Measurements from ENCODE around the gene ANKRD52. TPM values are rescaled to one million over a fixed set of nuclear protein-coding genes. Genes with fewer than 3 reads are reported as not detected.

ANKRD52 gene
- total RNA-seq, 4 donors from 2014 or later, result 20.3 to 33.6 (median 24.6) TPM

DNA sequence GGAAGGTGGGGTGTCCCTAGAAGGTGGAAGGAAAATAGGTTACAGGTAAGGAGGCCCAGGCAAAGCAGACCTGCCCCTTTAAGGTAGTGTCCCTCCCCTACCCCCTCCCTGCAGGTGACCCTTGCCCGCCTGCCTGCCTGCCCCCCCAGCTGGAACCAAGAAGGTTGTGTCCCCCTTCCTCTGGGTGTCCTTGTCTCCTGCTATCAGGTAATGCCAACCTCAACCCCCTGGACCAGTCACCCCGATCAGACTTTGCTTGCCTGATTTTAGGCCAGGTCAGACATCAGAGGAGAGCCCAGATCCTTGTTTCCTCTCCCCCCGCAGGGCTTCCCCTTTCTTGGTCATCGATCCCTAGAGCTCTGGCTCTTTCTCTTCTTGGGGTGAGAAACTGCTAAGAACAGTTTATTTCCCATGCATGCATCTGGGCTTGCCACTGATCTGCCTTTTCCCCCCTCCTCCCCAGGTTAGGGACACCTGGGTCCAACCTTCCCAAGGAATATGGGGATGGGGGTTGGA, 28.2 kb downstream of the ANKRD52 start, which contains the start of gene SLC39A5:
Gene SLC39A5, plus strand, starts transcription at position 136 of the 516 bp plus-strand sequence. CDS start 1,224 bp downstream, outside the sequence.
- TF ChIP-seq POLR2A (IDR thresholded peaks at IDR 0.05) (no peak), EP300 (IDR thresholded peaks at IDR 0.05) (no peak), CTCF (IDR thresholded peaks at IDR 0.05) (no peak), POLR2AphosphoS5 (IDR thresholded peaks at IDR 0.05) (no peak)

GRCh38 chr12:56229082-56229481, 29.1 kb downstream of the ANKRD52 start:
- WGBS, result 88% methylated on average over 7 of the region's 7 CpGs
- TF ChIP-seq POLR2A (IDR thresholded peaks at IDR 0.05), result no peak
- no peak for TF ChIP-seq EP300 (IDR thresholded peaks at IDR 0.05)
- TF ChIP-seq POLR2AphosphoS5 (IDR thresholded peaks at IDR 0.05), result no peak
- TF ChIP-seq CTCF (IDR thresholded peaks at IDR 0.05), result no peak
- DNase-seq (ENCODE audit: low spot score in 2 of 2), result no peak
- Histone ChIP-seq H3K27ac (no peak overlapping the region), H3K9me3 (no peaks in the 10 kb centered on the region), H3K36me3 (peaks cover 21% of the 10 kb centered on the region), H3K27me3 (no peaks in the 10 kb centered on the region), H3K4me1 (peaks cover 9% of the 10 kb centered on the region), H3K4me3 (no peak overlapping the region)

More for the DNA sequence above, 28.2 kb downstream of the ANKRD52 start, which contains the start of gene SLC39A5:
- DNase-seq (ENCODE audit: low spot score in 2 of 2), result no peak
- Histone ChIP-seq H3K27ac (no peak within 1 kb of the TSS), H3K27me3 (no peaks in the 10 kb centered on the region), H3K9me3 (no peaks in the 10 kb centered on the region), H3K4me1 (peaks cover 3% of the 10 kb centered on the region), H3K4me3 (no peak within 1 kb of the TSS), H3K36me3 (peaks cover 21% of the 10 kb centered on the region)
- WGBS, result 83% methylated on average over 4 of the region's 4 CpGs

DNA sequence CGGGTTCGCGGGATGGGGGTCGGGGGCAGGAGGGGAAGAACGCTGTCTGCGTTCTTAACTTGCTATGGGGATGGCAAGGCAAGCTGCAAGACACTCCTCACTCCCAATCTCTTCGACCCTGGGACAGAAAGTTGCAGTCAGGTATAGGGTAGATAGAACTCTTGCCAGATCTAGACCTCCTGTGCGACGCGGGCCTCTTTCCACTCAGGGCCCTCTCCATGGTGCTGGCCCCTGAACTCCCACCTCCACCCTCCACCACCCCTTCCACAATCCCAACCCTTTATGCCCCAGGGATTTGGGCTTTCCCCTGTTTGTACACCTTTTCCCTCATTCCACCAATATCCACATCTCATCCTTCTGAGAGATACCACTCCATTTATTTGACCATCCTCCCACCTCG, 33.2 kb downstream of the ANKRD52 start:
- H3K9me3 ChIP-seq, result no peaks in the 10 kb centered on the region
- H3K27ac ChIP-seq, result no peak overlapping the region
- 64% methylated on average over 11 of the region's 11 CpGs for WGBS
- TF ChIP-seq POLR2A (IDR thresholded peaks at IDR 0.05) (no peak), POLR2AphosphoS5 (IDR thresholded peaks at IDR 0.05) (no peak), EP300 (IDR thresholded peaks at IDR 0.05) (no peak), CTCF (IDR thresholded peaks at IDR 0.05) (no peak)
- H3K4me1 ChIP-seq, result peaks cover 37% of the 10 kb centered on the region
- peaks cover 21% of the 10 kb centered on the region for H3K36me3 ChIP-seq
- no peaks in the 10 kb centered on the region for H3K27me3 ChIP-seq
- peak overlapping the region; percentile 75 for H3K4me3 ChIP-seq
- no peak for DNase-seq (ENCODE audit: low spot score in 2 of 2)

DNA sequence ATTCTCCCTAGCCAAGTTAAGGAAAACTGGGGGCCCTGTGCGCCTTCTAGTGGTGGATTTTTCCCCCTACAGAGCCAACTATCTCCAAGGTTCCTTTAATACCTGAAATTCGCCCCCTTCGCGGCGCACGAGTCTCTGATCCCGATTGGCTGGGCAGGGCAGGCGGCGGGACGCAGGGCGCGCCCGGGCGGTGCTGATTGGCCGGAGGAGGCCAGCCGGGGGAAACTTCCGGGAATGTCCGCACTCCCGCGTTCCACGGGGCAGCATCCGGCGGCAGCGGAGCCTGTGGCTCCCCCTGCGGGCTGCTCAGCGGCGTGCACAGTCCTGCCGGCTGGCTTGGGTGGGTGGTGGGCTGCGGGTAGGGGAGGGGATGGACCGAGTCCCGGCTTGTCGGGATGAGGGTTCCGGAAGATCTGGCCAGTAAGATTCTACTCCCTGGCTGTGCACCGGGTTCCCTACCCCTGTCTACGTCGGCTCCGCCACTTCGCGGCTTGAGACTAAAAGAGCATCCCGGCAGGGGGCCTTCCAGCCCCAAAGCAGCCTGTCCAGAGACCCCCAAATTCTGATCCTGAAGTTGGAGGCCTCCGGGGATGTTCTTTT, 34.0 kb downstream of the ANKRD52 start, which contains the start of gene NABP2:
Gene NABP2, plus strand, starts transcription at position 241 of the 600 bp plus-strand sequence. CDS start 515 bp downstream, outside the sequence.
- peaks cover 42% of the 10 kb centered on the region for H3K4me1 ChIP-seq
- WGBS, result 1% methylated on average over 36 of the region's 41 CpGs
- peak within 1 kb of the TSS; percentile 97 for H3K27ac ChIP-seq
- DNase-seq (ENCODE audit: low spot score in 2 of 2), result peak; percentile 99
- no peaks in the 10 kb centered on the region for H3K9me3 ChIP-seq
- peaks cover 17% of the 10 kb centered on the region for H3K36me3 ChIP-seq
- H3K4me3 ChIP-seq, result peak within 1 kb of the TSS; percentile 75
- TF ChIP-seq POLR2A (IDR thresholded peaks at IDR 0.05) (no peak), CTCF (IDR thresholded peaks at IDR 0.05) (peak; percentile 72 to 93), POLR2AphosphoS5 (IDR thresholded peaks at IDR 0.05) (peak in 2 of 3 donors; percentile 25 to 73)
- no peaks in the 10 kb centered on the region for H3K27me3 ChIP-seq

- Histone ChIP-seq H3K4me3 (peak overlapping the region; percentile 75), H3K27me3 (no peaks in the 10 kb centered on the region), H3K4me1 (peaks cover 42% of the 10 kb centered on the region), H3K36me3 (peaks cover 13% of the 10 kb centered on the region), H3K9me3 (no peaks in the 10 kb centered on the region), H3K27ac (peak overlapping the region; percentile 83)
- no peak for TF ChIP-seq POLR2AphosphoS5 (IDR thresholded peaks at IDR 0.05)
- TF ChIP-seq CTCF (IDR thresholded peaks at IDR 0.05), result no peak
- no peak for TF ChIP-seq EP300 (IDR thresholded peaks at IDR 0.05)
- no peak for TF ChIP-seq POLR2A (IDR thresholded peaks at IDR 0.05)
- DNase-seq (ENCODE audit: low spot score in 2 of 2), result no peak
- 23% methylated on average over 15 of the region's 15 CpGs for WGBS
These were observed 34.5 kb downstream of the ANKRD52 start for GRCh38 chr12:56223571-56224101.

All from suprapubic skin (tissue), 4 donors.